Nephron progenitor cell (in vitro differentiated cells): ENCODE data around the gene CCKAR.

Experiments
- DNase-seq: peaks from one replicate; pipeline ENCODE4 v3.0.0; 2021
- H3K27ac Mint-ChIP-seq: 2 replicates; pipeline ENCODE4 v1.8.0; 2021; ENCODE audit warnings: mild to moderate bottlenecking, moderate library complexity, mixed read lengths
- H3K27me3 Mint-ChIP-seq: 2 replicates; pipeline ENCODE4 v1.8.0; 2021; ENCODE audit warnings: mild to moderate bottlenecking, low read depth, mixed read lengths; ENCODE audit not compliant: poor library complexity
- H3K36me3 Mint-ChIP-seq: 2 replicates; pipeline ENCODE4 v1.8.0; 2021; ENCODE audit warnings: low read depth, mixed read lengths
- H3K4me1 Mint-ChIP-seq: 2 replicates; pipeline ENCODE4 v1.8.0; 2021; ENCODE audit warnings: mixed read lengths
- H3K4me3 Mint-ChIP-seq: 2 replicates; pipeline ENCODE4 v1.8.0; 2021; ENCODE audit warnings: mild to moderate bottlenecking, moderate library complexity, mixed read lengths
- H3K9me3 Mint-ChIP-seq: 2 replicates; pipeline ENCODE4 v1.8.0; 2021; ENCODE audit warnings: mild to moderate bottlenecking, moderate library complexity, mixed read lengths
- TF ChIP-seq, protein P1 (sequence below): fragments of 200-600 bp; sonication (generic); IDR thresholded peaks from 2 replicates; pipeline ENCODE4 v1.5.0; 2021; ENCODE audit warnings: antibody characterized with exemption

The CCKAR gene

DNA sequence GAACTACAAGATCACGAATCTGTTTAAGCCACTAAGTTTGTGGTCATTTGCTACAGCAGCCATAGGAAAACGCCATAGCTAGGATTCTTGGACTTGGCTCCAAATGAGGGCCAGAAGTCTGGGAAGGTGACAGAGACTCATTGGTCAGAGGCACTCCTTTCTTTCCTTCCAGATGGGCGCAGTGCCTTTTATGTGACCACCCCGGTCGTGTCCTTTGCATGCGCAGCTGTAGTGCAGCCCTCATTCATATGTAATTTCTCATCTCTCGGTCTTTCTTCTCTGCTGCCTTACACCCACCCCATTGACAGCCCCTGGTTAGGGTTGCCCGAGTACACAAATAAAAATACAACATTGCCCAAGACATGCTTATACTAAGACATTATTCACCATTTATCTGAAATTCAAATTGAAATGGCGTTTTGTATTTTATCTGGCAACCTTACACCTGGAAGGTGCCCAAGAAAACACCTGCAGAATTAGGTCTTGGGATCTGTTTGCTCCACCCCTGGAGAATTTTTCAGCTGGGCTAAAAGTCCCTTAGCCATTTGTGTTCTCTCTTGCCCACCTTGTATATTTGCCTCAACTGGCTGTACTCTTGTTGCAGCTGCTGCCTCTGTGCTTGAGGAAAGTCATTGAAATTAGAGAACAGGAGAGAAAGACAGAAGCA, 21.9 kb downstream of the CCKAR start:
- Mint-ChIP-seq H3K4me1 (no peaks in the 10 kb centered on the region), H3K27me3 (peaks cover 15% of the 10 kb centered on the region), H3K9me3 (peaks cover 15% of the 10 kb centered on the region), H3K27ac (no peak overlapping the region), H3K4me3 (no peak overlapping the region), H3K36me3 (no peaks in the 10 kb centered on the region)
- TF ChIP-seq, protein P1, sequence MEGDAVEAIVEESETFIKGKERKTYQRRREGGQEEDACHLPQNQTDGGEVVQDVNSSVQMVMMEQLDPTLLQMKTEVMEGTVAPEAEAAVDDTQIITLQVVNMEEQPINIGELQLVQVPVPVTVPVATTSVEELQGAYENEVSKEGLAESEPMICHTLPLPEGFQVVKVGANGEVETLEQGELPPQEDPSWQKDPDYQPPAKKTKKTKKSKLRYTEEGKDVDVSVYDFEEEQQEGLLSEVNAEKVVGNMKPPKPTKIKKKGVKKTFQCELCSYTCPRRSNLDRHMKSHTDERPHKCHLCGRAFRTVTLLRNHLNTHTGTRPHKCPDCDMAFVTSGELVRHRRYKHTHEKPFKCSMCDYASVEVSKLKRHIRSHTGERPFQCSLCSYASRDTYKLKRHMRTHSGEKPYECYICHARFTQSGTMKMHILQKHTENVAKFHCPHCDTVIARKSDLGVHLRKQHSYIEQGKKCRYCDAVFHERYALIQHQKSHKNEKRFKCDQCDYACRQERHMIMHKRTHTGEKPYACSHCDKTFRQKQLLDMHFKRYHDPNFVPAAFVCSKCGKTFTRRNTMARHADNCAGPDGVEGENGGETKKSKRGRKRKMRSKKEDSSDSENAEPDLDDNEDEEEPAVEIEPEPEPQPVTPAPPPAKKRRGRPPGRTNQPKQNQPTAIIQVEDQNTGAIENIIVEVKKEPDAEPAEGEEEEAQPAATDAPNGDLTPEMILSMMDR = no peak
- no peak for DNase-seq

DNA sequence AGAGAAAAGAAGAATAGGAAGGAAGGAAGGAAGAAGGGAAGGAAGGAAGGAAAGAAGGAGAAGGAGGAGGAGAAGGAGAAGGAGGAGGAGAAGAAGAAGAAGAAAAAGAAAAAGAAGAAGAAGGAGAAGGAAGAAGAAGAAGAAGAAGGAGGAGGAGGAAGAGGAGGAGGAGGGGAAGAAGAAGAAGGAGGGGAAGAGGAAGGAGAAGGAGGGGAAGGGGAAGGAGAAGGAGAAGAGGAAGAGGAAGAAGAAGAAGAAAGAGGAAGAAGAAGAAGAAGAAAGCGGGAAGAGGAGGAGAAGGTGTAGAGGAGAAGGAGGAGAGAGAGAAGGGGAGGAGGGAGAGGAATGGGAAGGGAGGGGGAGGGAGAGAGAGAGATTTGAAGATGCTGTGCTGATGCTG, 22.6 kb downstream of the CCKAR start:
- DNase-seq = no peak

DNA sequence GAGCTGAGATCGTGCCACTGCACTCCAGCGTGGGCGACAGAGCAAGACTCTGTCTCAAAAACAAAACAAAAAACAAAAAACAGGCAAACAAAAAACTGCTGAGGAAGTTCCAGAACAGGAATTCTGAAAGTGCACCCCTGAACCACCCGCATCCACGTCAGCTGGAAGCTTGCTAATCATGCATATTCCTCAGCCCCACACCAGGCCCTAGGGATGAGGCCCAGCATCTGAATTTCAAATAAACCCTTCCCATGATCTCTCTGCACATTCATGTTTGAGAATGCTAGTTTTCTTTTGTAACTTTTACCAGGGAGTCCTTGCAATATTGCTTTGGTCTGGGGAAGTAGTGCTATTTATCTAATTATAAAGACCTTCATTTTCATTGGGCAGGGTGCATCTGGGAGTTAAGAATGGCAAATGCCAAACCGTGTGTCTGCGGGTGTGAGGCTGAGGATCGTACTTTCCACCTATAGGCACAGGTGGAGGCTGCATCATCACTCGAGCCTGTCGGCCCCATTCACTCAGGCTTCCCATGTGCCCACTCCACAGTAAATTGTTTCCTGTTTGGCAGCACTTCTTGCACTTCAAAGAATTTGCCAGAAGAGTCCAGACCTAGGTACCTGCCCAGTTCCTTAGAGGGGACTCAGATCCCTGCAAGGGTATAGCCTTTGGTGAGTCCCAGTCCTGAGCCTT, 23.6 kb downstream of the CCKAR start:
- Mint-ChIP-seq H3K9me3 (peaks cover 18% of the 10 kb centered on the region), H3K27me3 (peaks cover 15% of the 10 kb centered on the region), H3K36me3 (no peaks in the 10 kb centered on the region), H3K4me3 (no peak overlapping the region), H3K27ac (no peak overlapping the region), H3K4me1 (no peaks in the 10 kb centered on the region)
- no peak for DNase-seq
- TF ChIP-seq, protein P1 = no peak

More for the DNA sequence above, 22.6 kb downstream of the CCKAR start:
- TF ChIP-seq, protein P1 = no peak
- H3K4me1 Mint-ChIP-seq = no peaks in the 10 kb centered on the region
- no peak overlapping the region for H3K4me3 Mint-ChIP-seq
- H3K27me3 Mint-ChIP-seq = peaks cover 15% of the 10 kb centered on the region
- no peak overlapping the region for H3K27ac Mint-ChIP-seq
- peaks cover 18% of the 10 kb centered on the region for H3K9me3 Mint-ChIP-seq
- H3K36me3 Mint-ChIP-seq = no peaks in the 10 kb centered on the region

DNA sequence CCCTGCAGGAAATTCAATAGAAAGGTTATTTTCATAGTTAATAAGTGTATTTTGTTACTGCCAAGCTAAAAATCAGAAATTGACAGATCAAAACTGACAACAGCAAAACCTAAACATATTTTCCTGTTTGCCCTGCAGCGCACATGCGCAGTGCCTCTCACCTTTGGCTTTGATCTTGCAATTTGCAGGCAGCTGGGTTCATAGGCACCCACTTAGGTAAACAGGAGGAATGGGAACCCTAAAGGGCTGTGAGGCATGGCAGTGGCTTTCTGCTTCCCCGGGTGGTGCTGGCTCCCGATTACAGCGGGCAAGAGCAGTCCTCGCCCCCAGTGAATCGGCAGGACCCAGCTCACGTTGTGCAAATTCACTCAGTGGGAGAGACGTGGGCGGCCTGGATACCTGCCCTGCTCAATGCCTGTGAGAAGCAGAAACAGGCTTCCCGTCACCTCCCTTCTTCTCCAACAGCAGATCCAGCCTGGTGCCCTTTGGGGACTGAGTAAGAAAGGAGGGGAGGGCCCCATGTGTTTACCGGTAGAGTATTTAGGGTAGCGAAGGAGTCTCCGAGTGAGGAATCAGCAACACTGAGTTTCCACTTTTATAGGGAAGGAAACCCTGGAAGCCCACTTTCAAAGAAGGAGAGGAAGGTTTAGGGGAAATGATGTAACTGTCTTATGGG, 25.7 kb downstream of the CCKAR start:
- Mint-ChIP-seq H3K27ac (no peak overlapping the region), H3K9me3 (peaks cover 15% of the 10 kb centered on the region), H3K36me3 (no peaks in the 10 kb centered on the region), H3K4me3 (no peak overlapping the region), H3K27me3 (peaks cover 21% of the 10 kb centered on the region), H3K4me1 (no peaks in the 10 kb centered on the region)
- DNase-seq = no peak
- TF ChIP-seq, protein P1 = no peak

DNA sequence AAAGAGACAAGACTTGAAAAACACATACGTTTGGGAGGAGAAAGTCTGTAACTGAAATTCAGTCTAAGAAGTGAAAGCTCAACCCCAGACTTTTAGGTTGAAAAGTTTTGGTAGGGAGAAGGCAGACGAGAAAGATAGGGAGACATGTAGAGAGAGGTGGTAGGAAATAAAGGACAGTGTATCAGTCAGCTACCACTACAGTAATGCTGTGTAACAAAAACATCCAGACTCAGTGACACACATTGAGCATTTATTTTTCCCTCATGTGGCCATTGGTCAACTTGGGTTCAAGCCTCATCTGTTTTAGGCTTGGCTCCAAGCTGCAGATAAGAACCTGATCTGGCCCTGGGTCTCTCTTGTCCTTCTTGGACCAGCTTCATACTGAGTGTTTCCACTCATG, 26.9 kb downstream of the CCKAR start:
- H3K27me3 Mint-ChIP-seq = peaks cover 18% of the 10 kb centered on the region
- peaks cover 10% of the 10 kb centered on the region for H3K9me3 Mint-ChIP-seq
- DNase-seq = no peak
- TF ChIP-seq, protein P1 = no peak
- no peaks in the 10 kb centered on the region for H3K36me3 Mint-ChIP-seq
- H3K4me1 Mint-ChIP-seq = peaks cover 3% of the 10 kb centered on the region
- H3K27ac Mint-ChIP-seq = no peak overlapping the region
- no peak overlapping the region for H3K4me3 Mint-ChIP-seq
